ENCODE results near the gene EXOC3L2.

Gene EXOC3L2

DNA sequence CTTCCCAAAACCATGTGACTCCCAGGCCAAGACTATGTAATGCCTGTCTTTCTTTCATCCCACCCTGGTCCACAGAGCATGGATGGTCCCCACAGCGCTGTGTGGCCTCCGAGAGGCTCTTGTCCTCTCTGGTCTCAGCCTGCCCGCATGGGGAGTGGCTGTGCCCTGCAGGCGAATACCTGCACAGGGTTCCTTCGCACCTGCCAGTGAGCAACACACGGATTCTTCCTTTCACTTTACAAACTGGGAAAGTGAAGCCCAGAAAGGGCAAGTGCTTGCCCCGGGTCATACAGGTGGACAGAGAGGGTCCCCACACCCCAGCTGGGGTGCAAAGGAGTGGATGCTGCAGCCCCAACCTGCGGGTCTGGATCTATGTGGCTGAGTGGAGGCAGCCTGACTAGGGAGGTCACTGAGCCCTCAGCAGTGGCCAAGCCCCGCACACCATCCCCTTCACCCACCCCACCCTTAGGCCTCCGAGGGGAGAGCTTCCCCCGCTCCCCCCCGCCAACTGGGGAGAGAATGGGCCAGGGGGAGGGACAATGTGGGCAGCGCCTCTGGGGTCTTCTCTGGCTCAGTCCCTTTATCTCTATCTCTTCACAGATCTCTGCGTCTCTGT, 5.1 kb upstream of the EXOC3L2 start:
- no peak for DNase-seq (ENCODE audit: extremely low read depth, insufficient read length)
- Histone ChIP-seq H3K4me3 (replicated peaks; ENCODE audit: low read depth, low read length) (peak overlapping the region; percentile 63), H3K27me3 (replicated peaks; ENCODE audit: control insufficient read depth, insufficient read depth, low read length) (no peaks in the 10 kb centered on the region), H3K36me3 (ENCODE audit: control insufficient read depth, insufficient read depth, low read length) (no peaks in the 10 kb centered on the region; the same call in 1 of the 2 replicates)
- TF ChIP-seq, protein P1, sequence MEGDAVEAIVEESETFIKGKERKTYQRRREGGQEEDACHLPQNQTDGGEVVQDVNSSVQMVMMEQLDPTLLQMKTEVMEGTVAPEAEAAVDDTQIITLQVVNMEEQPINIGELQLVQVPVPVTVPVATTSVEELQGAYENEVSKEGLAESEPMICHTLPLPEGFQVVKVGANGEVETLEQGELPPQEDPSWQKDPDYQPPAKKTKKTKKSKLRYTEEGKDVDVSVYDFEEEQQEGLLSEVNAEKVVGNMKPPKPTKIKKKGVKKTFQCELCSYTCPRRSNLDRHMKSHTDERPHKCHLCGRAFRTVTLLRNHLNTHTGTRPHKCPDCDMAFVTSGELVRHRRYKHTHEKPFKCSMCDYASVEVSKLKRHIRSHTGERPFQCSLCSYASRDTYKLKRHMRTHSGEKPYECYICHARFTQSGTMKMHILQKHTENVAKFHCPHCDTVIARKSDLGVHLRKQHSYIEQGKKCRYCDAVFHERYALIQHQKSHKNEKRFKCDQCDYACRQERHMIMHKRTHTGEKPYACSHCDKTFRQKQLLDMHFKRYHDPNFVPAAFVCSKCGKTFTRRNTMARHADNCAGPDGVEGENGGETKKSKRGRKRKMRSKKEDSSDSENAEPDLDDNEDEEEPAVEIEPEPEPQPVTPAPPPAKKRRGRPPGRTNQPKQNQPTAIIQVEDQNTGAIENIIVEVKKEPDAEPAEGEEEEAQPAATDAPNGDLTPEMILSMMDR (IDR thresholded peaks at IDR 0.05; ENCODE audit: insufficient read depth, low read length, poor library complexity, severe bottlenecking) = no peak

DNA sequence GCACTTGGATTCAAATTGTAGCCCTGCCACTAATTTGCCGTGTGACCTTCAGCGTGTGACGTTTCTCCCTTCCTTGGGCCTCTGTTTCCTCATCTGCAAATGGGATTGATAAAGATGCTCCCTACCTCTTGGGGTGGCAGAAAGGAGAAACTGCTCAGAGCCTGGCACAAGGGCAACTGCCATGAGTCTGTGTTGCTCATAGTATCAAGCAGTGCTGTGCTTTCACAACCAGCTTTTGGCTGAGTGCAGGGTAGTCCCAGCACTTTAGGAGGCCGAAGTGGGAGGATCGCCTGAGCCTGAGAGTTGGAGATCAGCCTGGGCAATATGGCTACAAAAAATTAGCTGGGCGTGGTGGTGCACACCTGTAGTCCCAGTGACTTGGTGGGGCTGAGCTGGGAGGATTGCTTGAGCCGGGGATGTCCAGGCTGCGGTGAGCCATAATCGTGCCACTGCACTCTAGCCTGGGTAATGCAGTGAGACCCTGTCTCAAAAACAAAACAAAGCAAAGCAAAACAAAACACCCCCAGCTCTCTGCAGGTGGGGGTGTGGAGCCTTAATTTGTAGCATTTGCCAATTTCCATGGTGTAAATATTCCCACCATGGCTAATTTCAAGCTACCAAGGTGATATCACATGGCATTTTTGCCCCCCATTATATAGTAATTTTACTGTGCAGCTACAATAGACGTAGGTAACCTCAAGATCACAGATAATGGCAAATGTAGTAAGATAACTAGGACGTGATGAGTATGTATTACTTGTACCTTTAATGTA, 4.2 kb upstream of the EXOC3L2 start:
- no peak for DNase-seq (ENCODE audit: extremely low read depth, insufficient read length)
- TF ChIP-seq, protein P1 (IDR thresholded peaks at IDR 0.05; ENCODE audit: insufficient read depth, low read length, poor library complexity, severe bottlenecking) = no peak
- Histone ChIP-seq H3K36me3 (ENCODE audit: control insufficient read depth, insufficient read depth, low read length) (no peaks in the 10 kb centered on the region; the same call in 1 of the 2 replicates), H3K4me3 (replicated peaks; ENCODE audit: low read depth, low read length) (no peak overlapping the region), H3K27me3 (replicated peaks; ENCODE audit: control insufficient read depth, insufficient read depth, low read length) (no peaks in the 10 kb centered on the region)

DNA sequence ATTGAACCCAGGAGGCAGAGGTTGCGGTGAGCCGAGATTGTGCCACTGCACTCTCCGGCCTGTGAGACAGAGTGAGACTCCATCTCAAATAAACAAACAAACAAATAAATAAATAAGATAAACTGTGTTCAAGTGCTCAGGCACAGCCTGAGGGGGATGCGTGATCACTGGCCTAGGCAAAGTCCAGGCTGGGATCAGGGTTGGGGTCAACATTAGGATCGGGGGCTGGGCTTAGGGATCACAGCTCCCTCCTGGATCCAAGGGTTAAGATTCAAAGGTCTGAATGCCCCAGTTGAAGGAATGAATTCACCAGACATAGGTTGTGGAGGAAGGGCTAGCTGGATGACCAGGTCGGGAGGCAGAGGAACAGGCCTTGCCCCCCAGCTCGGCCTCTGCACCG, 1.9 kb upstream of the EXOC3L2 start:
- Histone ChIP-seq H3K4me3 (replicated peaks; ENCODE audit: low read depth, low read length) (no peak overlapping the region), H3K36me3 (ENCODE audit: control insufficient read depth, insufficient read depth, low read length) (no peaks in the 10 kb centered on the region), H3K27me3 (replicated peaks; ENCODE audit: control insufficient read depth, insufficient read depth, low read length) (no peaks in the 10 kb centered on the region)
- TF ChIP-seq, protein P1 (IDR thresholded peaks at IDR 0.05; ENCODE audit: insufficient read depth, low read length, poor library complexity, severe bottlenecking) = no peak
- DNase-seq (ENCODE audit: extremely low read depth, insufficient read length) = no peak

DNA sequence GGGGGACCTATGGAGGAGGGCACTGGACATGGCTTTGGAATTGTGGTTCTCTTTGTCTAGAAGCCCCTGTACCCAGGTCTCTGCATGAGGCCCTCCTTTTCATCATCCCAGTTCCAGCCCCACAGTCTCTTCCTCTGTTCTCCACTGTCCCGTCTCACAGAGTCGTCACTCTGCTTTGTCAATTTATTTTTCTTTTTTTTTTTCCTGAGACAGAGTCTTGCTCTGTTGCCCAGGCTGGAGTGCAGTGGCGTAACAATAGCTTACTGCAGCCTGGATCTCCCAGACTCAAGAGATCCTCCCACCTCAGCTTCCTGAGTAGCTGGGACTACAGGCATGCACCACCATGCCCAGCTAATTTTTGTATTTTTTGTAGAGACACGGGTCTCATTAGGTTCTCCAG, 619 bp upstream of the EXOC3L2 start:
- no peaks in the 10 kb centered on the region for H3K27me3 ChIP-seq (replicated peaks; ENCODE audit: control insufficient read depth, insufficient read depth, low read length)
- no peaks in the 10 kb centered on the region for H3K36me3 ChIP-seq (ENCODE audit: control insufficient read depth, insufficient read depth, low read length)
- H3K4me3 ChIP-seq (replicated peaks; ENCODE audit: low read depth, low read length) = no peak overlapping the region
- DNase-seq (ENCODE audit: extremely low read depth, insufficient read length) = no peak
- TF ChIP-seq, protein P1 (IDR thresholded peaks at IDR 0.05; ENCODE audit: insufficient read depth, low read length, poor library complexity, severe bottlenecking) = no peak

DNA sequence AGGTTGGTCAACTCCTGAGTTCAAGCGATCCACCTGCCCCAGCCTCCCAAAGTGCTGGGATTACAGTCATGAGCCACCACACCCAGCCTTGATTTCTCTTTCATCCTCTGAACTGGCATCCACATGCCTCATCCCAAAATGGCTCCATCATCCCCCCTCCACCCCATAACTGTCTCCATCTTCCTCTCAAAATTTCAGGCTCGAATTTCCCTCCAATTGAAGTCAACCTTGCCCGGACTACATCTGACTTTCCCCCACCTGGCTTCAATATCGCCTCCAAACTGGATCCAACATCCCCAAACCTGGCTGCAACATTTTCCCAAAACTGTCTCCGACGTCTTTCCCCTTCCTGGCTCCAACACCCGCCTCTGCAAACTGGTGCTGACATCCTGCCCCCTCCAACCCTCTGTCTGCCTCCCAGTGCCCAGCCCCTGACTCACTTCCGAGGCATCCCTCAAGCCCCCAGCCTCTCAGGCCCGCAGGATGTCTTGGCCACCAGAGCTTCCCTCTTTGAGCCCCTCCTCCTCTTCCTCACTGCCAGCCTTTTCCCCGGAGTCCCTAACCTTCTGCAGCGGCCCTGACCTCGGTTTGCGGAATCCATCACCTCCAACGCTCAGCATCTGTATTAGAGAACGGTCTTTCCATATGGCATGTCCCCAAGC, 943 bp downstream of the EXOC3L2 start:
- no peaks in the 10 kb centered on the region for H3K36me3 ChIP-seq (ENCODE audit: control insufficient read depth, insufficient read depth, low read length)
- no peaks in the 10 kb centered on the region for H3K27me3 ChIP-seq (replicated peaks; ENCODE audit: control insufficient read depth, insufficient read depth, low read length)
- TF ChIP-seq, protein P1 (IDR thresholded peaks at IDR 0.05; ENCODE audit: insufficient read depth, low read length, poor library complexity, severe bottlenecking) = no peak
- no peak overlapping the region for H3K4me3 ChIP-seq (replicated peaks; ENCODE audit: low read depth, low read length)
- DNase-seq (ENCODE audit: extremely low read depth, insufficient read length) = no peak

All from GM06990 (cell line).